GM12865 (cell line): ENCODE results near the gene CD99.
"Not testable (repeated sequence)": the region's sequence is repeated elsewhere in the genome, so short reads cannot be mapped to it uniquely, and the experiment has no call there.

Experiments used
- DNase-seq: peaks from one replicate; pipeline ENCODE4 v3.0.0; 2010; ENCODE audit warnings: low read depth
- H3K4me3 ChIP-seq: 2 replicates; pipeline ENCODE4 v1.5.1; 2011; ENCODE audit warnings: mild to moderate bottlenecking, low read depth, low read length, control low read depth
- CTCF ChIP-seq: IDR thresholded peaks from 2 replicates; pipeline ENCODE4 v1.5.1; 2011; ENCODE audit warnings: low read length, control low read depth, low read depth, inconsistent platforms; ENCODE audit not compliant: insufficient read depth; ENCODE audit errors: missing control alignments

Gene CD99

GRCh38 chrX:2756548-2756947 is 65.5 kb downstream of the CD99 start:
- no peak for TF ChIP-seq CTCF
- no peak overlapping the region for H3K4me3 ChIP-seq
- DNase-seq, result no peak

GRCh38 chrX:2761246-2761645 is 70.2 kb downstream of the CD99 start:
- H3K4me3 ChIP-seq, result no peak overlapping the region
- DNase-seq, result no peak
- no peak for TF ChIP-seq CTCF

- H3K4me3 ChIP-seq, DNase-seq: not testable (repeated sequence)
Measured at GRCh38 chrX:2762671-2763070, 71.6 kb downstream of the CD99 start.

- DNase-seq, H3K4me3 ChIP-seq: not testable (repeated sequence)
Measured at GRCh38 chrX:2764766-2765548, 73.9 kb downstream of the CD99 start.

GRCh38 chrX:2765549-2765830 is 74.4 kb downstream of the CD99 start:
- no peak for DNase-seq
- TF ChIP-seq CTCF, result no peak
- H3K4me3 ChIP-seq, result no peak overlapping the region

- no peak overlapping the region for H3K4me3 ChIP-seq
- DNase-seq, result no peak
Measured at GRCh38 chrX:2766906-2767305, 75.8 kb downstream of the CD99 start.

GRCh38 chrX:2767631-2768455 is 76.7 kb downstream of the CD99 start:
- no peak for DNase-seq
- TF ChIP-seq CTCF, result no peak
- no peak overlapping the region for H3K4me3 ChIP-seq

More at GRCh38 chrX:2766906-2767305, 75.8 kb downstream of the CD99 start:
- TF ChIP-seq CTCF, result no peak

- no peak for TF ChIP-seq CTCF
- no peak for DNase-seq
- H3K4me3 ChIP-seq, result no peak overlapping the region
Measured at GRCh38 chrX:2769615-2770014, 78.5 kb downstream of the CD99 start.

- not testable (repeated sequence) for H3K4me3 ChIP-seq, DNase-seq
Measured at GRCh38 chrX:2773166-2774055, 82.3 kb downstream of the CD99 start.
